ENCODE data around the gene VPS41.

- TF ChIP-seq CTCF (conservative IDR thresholded peaks at IDR 0.05) (no peak), ZFX (IDR thresholded peaks at IDR 0.05) (no peak)
Observed at GRCh38 chr7:38883706-38884105, 25.3 kb downstream of the VPS41 start.
